ENCODE data around the gene MRPL33.
"Not testable (repeated sequence)": the region's sequence is repeated elsewhere in the genome, so short reads cannot be mapped to it uniquely, and the experiment has no call there.

The MRPL33 gene

DNA sequence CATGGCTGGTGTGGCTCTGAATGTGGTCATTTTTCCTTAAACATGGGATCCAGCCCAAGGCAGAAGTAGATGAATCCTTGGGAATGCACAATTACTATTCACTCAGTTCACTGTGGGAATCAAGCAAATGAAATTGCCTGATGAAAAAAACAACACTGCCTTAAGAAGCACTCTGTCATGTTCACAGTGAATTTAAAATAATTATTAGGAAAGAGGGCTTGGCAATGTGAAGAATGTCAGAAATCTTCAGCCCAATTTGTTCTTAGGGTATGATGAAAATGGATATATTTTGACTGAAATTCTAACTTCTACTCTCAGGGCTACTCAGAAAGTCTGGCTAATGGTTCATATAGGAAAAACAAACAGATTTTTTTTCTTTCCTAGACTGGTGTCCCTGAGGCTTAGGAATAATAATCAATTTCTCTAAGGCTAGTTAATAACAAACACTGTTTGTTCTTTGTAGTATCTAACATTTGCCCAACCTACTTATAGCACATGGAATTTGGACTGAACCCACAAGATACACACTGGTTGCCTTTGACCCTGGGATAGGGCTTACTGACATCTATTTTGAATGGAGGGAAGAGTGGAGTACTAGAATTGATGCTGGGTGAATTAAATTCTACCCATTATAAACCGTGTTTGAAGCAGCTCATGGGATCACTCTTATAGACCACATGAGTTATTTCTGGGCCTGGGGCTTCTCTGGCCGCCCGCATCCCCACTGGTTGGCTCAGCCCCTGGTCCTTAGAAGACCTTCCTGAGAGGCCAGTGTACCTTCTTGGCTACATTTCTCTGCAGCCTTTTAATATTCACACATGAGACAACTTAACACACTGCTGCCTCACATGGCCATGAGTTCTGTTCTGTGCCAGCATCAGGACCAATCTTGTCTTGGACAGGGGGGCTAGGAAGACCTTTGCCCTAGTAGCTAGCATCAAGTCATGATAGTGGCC, 8.3 kb upstream of the MRPL33 start:
- no peak overlapping the region for H3K23ac ChIP-seq (ENCODE audit: low read length in 2 of 2)
- no peak overlapping the region for H2BK120ac ChIP-seq (ENCODE audit: low read depth, low read length)
- no peak overlapping the region for H2AFZ ChIP-seq (ENCODE audit: low read depth, low read length)
- no peak overlapping the region for H2BK15ac ChIP-seq (ENCODE audit: low read depth, poor library complexity, severe bottlenecking)
- H3K9ac ChIP-seq (ENCODE audit: low read length) = peak overlapping the region; percentile 9
- no peak overlapping the region for H4K91ac ChIP-seq (ENCODE audit: low read length)
- no peaks in the 10 kb centered on the region for H3K79me1 ChIP-seq (replicated peaks; ENCODE audit: low read length, poor library complexity, severe bottlenecking)
- 97% methylated on average over 3 of the region's 3 CpGs for whole genome bisulfite sequencing
- no peak overlapping the region for H3K18ac ChIP-seq (ENCODE audit: low read depth in 1 of 2, low read length in 2 of 2)
- H3K4me1 ChIP-seq (ENCODE audit: control insufficient read depth, insufficient read depth, low read depth, low read length) = peaks cover 8% of the 10 kb centered on the region
- H3K36me3 ChIP-seq (ENCODE audit: control insufficient read depth in 1 of 2, insufficient read depth in 2 of 2, low read depth in 1 of 2, low read length in 2 of 2) = no peaks in the 10 kb centered on the region
- no peak for DNase-seq
- no peak overlapping the region for H2BK5ac ChIP-seq (ENCODE audit: low read depth, low read length, poor library complexity, severe bottlenecking)
- peak overlapping the region; percentile 65 for H3K27ac ChIP-seq (ENCODE audit: low read length, poor library complexity, severe bottlenecking)
- peak overlapping the region; percentile 96 for H2AK5ac ChIP-seq (ENCODE audit: low read length, severe bottlenecking)
- no peak overlapping the region for H3K4me2 ChIP-seq (ENCODE audit: low read length, poor library complexity, severe bottlenecking)
- H3K4me3 ChIP-seq (ENCODE audit: insufficient read depth in 1 of 2, low read depth in 1 of 2, low read length in 2 of 2) = no peak overlapping the region
- H3K27me3 ChIP-seq (ENCODE audit: control insufficient read depth in 1 of 2, insufficient read depth in 1 of 2, low read length in 2 of 2) = peaks cover 0 to 5% of the 10 kb centered on the region in 2 experiments
- H4K8ac ChIP-seq (ENCODE audit: low read length) = peak overlapping the region; percentile 19
- no peak overlapping the region for H3K14ac ChIP-seq (ENCODE audit: low read length in 2 of 2)
- no peaks in the 10 kb centered on the region for H3K9me3 ChIP-seq (ENCODE audit: control insufficient read depth, low read length)
- H2BK12ac ChIP-seq (ENCODE audit: low read length in 2 of 2) = no peak overlapping the region
- no peak overlapping the region for H3K4ac ChIP-seq (ENCODE audit: low read depth in 1 of 2, low read length in 2 of 2)

DNA sequence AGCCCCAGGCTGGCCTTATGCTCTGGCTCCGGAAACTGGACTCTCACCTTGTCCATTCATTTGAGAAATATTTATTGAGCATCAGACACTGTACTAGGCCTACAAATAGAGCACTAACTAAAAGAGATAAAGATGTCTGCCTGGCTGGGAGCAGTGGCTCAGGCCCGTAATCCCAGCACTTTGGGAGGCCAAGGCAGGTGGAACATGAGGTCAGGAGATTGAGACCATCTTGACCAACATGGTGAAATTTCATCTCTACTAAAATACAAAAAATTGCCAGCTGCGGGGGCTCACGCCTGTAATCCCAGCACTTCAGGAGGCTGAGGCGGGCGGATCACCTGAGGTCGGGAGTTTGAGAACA, 7.6 kb upstream of the MRPL33 start:
- Histone ChIP-seq H2AK5ac (ENCODE audit: low read length, severe bottlenecking) (peak overlapping the region; percentile 96), H3K4me1 (ENCODE audit: control insufficient read depth, insufficient read depth, low read depth, low read length) (peaks cover 8% of the 10 kb centered on the region), H2BK5ac (ENCODE audit: low read depth, low read length, poor library complexity, severe bottlenecking) (no peak overlapping the region), H3K4me2 (ENCODE audit: low read length, poor library complexity, severe bottlenecking) (no peak overlapping the region), H3K27me3 (ENCODE audit: control insufficient read depth in 1 of 2, insufficient read depth in 1 of 2, low read length in 2 of 2) (peaks cover 0 to 7% of the 10 kb centered on the region in 2 experiments), H2AFZ (ENCODE audit: low read depth, low read length) (no peak overlapping the region), H3K4ac (ENCODE audit: low read depth in 1 of 2, low read length in 2 of 2) (no peak overlapping the region), H3K36me3 (ENCODE audit: control insufficient read depth in 1 of 2, insufficient read depth in 2 of 2, low read depth in 1 of 2, low read length in 2 of 2) (no peaks in the 10 kb centered on the region), H4K8ac (ENCODE audit: low read length) (no peak overlapping the region), H3K23ac (ENCODE audit: low read length in 2 of 2) (no peak overlapping the region), H2BK15ac (ENCODE audit: low read depth, poor library complexity, severe bottlenecking) (no peak overlapping the region), H2BK120ac (ENCODE audit: low read depth, low read length) (no peak overlapping the region), H3K27ac (ENCODE audit: low read length, poor library complexity, severe bottlenecking) (peak overlapping the region; percentile 1), H3K4me3 (ENCODE audit: insufficient read depth in 1 of 2, low read depth in 1 of 2, low read length in 2 of 2) (no peak overlapping the region), H3K14ac (ENCODE audit: low read length in 2 of 2) (no peak overlapping the region), H3K9ac (ENCODE audit: low read length) (no peak overlapping the region), H2BK12ac (ENCODE audit: low read length in 2 of 2) (no peak overlapping the region), H3K18ac (ENCODE audit: low read depth in 1 of 2, low read length in 2 of 2) (no peak overlapping the region), H3K79me1 (replicated peaks; ENCODE audit: low read length, poor library complexity, severe bottlenecking) (no peaks in the 10 kb centered on the region), H4K91ac (ENCODE audit: low read length) (no peak overlapping the region), H3K9me3 (ENCODE audit: control insufficient read depth, low read length) (no peaks in the 10 kb centered on the region)
- 97% methylated on average over 7 of the region's 7 CpGs for WGBS
- no peak for DNase-seq

GRCh38 chr2:27764526-27764925, 7.0 kb upstream of the MRPL33 start:
- H3K14ac ChIP-seq (ENCODE audit: low read length in 2 of 2); H2AFZ ChIP-seq (ENCODE audit: low read depth, low read length); H2BK15ac ChIP-seq (ENCODE audit: low read depth, poor library complexity, severe bottlenecking); H3K79me1 ChIP-seq (replicated peaks; ENCODE audit: low read length, poor library complexity, severe bottlenecking); H4K8ac ChIP-seq (ENCODE audit: low read length); H3K4me3 ChIP-seq (ENCODE audit: insufficient read depth in 1 of 2, low read depth in 1 of 2, low read length in 2 of 2); H3K4me1 ChIP-seq (ENCODE audit: control insufficient read depth, insufficient read depth, low read depth, low read length); H3K27ac ChIP-seq (ENCODE audit: low read length, poor library complexity, severe bottlenecking); DNase-seq; H2AK5ac ChIP-seq (ENCODE audit: low read length, severe bottlenecking); H3K36me3 ChIP-seq (ENCODE audit: control insufficient read depth in 1 of 2, insufficient read depth in 2 of 2, low read depth in 1 of 2, low read length in 2 of 2); H3K18ac ChIP-seq (ENCODE audit: low read depth in 1 of 2, low read length in 2 of 2); H3K9me3 ChIP-seq (ENCODE audit: control insufficient read depth, low read length); H3K9ac ChIP-seq (ENCODE audit: low read length); H3K23ac ChIP-seq (ENCODE audit: low read length in 2 of 2); H2BK12ac ChIP-seq (ENCODE audit: low read length in 2 of 2); H3K27me3 ChIP-seq (ENCODE audit: control insufficient read depth in 1 of 2, insufficient read depth in 1 of 2, low read length in 2 of 2); H3K4me2 ChIP-seq (ENCODE audit: low read length, poor library complexity, severe bottlenecking); H2BK5ac ChIP-seq (ENCODE audit: low read depth, low read length, poor library complexity, severe bottlenecking); H4K91ac ChIP-seq (ENCODE audit: low read length); H2BK120ac ChIP-seq (ENCODE audit: low read depth, low read length); H3K4ac ChIP-seq (ENCODE audit: low read depth in 1 of 2, low read length in 2 of 2): not testable (repeated sequence)
- WGBS = 100% methylated on average over 3 of the region's 3 CpGs

GRCh38 chr2:27765621-27766286, 5.8 kb upstream of the MRPL33 start:
- peak overlapping the region; percentile 36 for H2BK15ac ChIP-seq (ENCODE audit: low read depth, poor library complexity, severe bottlenecking)
- H3K36me3 ChIP-seq (ENCODE audit: control insufficient read depth in 1 of 2, insufficient read depth in 2 of 2, low read depth in 1 of 2, low read length in 2 of 2) = no peaks in the 10 kb centered on the region
- H2AK5ac ChIP-seq (ENCODE audit: low read length, severe bottlenecking) = no peak overlapping the region
- H2BK120ac ChIP-seq (ENCODE audit: low read depth, low read length) = no peak overlapping the region
- no peak overlapping the region for H3K4me2 ChIP-seq (ENCODE audit: low read length, poor library complexity, severe bottlenecking)
- H3K27ac ChIP-seq (ENCODE audit: low read length, poor library complexity, severe bottlenecking) = no peak overlapping the region
- H3K9ac ChIP-seq (ENCODE audit: low read length) = peak overlapping the region; percentile 66
- H3K14ac ChIP-seq (ENCODE audit: low read length in 2 of 2) = no peak overlapping the region
- no peak overlapping the region for H3K23ac ChIP-seq (ENCODE audit: low read length in 2 of 2)
- no peak for DNase-seq
- 94% methylated on average over 28 of the region's 29 CpGs for WGBS
- H3K4ac ChIP-seq (ENCODE audit: low read depth in 1 of 2, low read length in 2 of 2) = no peak overlapping the region
- no peak overlapping the region for H3K18ac ChIP-seq (ENCODE audit: low read depth in 1 of 2, low read length in 2 of 2)
- no peak overlapping the region for H4K8ac ChIP-seq (ENCODE audit: low read length)
- peak overlapping the region in 1 of 2 experiments; percentile 43 for H3K4me3 ChIP-seq (ENCODE audit: insufficient read depth in 1 of 2, low read depth in 1 of 2, low read length in 2 of 2)
- H2BK12ac ChIP-seq (ENCODE audit: low read length in 2 of 2) = no peak overlapping the region
- H2BK5ac ChIP-seq (ENCODE audit: low read depth, low read length, poor library complexity, severe bottlenecking) = no peak overlapping the region
- peaks cover 0 to 7% of the 10 kb centered on the region in 2 experiments for H3K27me3 ChIP-seq (ENCODE audit: control insufficient read depth in 1 of 2, insufficient read depth in 1 of 2, low read length in 2 of 2)
- H4K91ac ChIP-seq (ENCODE audit: low read length) = no peak overlapping the region
- H2AFZ ChIP-seq (ENCODE audit: low read depth, low read length) = no peak overlapping the region
- peaks cover 8% of the 10 kb centered on the region for H3K4me1 ChIP-seq (ENCODE audit: control insufficient read depth, insufficient read depth, low read depth, low read length)
- H3K9me3 ChIP-seq (ENCODE audit: control insufficient read depth, low read length) = no peaks in the 10 kb centered on the region
- H3K79me1 ChIP-seq (replicated peaks; ENCODE audit: low read length, poor library complexity, severe bottlenecking) = no peaks in the 10 kb centered on the region
